ENCODE data around the gene ART3.

The ART3 gene

DNA sequence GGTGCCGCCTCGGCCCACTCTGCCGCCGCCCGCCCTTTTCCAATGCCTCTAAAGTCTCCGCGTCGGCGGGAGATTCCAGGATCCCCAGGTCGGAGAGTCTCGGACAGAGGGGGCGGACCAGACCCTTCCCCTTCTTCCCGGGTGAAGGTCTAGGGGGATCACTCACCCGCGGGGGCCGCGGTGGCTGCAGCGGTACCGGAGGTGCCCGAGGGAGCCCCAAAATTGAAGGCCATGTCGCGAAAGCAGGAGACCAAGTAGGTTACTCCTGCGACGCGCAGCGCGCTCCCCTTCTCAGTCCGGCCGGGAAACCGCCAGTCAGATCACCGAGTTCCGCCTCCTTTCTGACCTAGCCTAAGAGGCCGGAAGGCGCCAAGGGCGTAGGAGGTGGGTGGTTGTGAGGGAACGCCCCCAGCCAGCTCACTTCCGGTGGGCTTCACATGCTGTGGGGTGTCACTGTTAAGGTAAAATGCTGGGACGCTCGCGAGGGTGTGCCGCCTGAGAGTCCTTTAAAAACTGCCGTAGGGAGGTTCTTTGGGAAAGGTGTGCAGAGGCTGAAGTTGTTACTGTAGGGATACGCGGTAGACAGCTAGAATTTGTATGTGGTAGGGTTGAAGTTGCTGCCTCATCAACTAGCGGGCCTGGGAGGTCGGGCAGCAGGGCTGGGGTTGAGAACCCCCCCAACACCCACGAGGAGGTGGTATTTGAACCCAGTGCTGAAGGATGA, 73.8 kb downstream of the ART3 start, which contains the start of gene NUP54:
NUP54 (minus strand) TSS at position 256 of the 724 bp plus-strand sequence; CDS start at position 233, 23 bp downstream.
- FAIRE-seq: peak; percentile 5

DNA sequence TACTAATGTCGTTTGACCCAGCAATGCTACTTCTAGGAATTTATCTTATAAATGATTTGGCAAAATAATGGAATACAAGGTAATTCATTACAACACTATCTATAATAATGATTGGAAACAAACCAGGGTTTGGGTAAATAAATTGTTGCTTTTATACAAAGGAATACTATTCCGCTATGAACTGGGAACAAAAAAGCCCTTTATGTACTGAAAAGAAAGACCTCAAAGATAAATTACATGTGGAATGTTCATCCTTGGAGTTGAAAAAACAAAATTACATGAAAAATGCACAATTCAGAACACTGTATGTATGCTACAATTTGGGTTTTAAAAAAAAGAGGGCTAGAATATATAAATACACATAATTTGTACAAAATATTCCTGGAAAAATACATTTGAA, 78.8 kb downstream of the ART3 start:
- no peak for FAIRE-seq

DNA sequence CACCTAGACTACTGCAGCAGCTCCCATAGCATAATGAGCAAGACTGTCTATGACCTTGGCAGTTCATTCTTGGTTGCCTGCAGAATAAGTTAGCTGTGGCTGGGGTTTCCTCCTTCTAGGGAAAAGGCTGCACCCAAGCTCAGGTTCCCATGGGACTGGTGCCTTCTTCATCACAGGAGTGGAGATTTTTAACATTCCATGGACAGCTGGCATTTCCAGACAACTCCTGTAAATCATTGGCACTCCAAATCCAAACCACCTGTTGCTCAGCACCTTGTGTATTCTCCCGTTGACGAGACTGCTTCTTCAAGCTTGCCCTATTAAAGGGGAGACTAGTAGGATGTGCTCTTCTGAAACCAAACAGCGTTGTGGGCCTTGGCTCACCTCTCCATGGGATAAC, 81.5 kb downstream of the ART3 start:
- FAIRE-seq: no peak

DNA sequence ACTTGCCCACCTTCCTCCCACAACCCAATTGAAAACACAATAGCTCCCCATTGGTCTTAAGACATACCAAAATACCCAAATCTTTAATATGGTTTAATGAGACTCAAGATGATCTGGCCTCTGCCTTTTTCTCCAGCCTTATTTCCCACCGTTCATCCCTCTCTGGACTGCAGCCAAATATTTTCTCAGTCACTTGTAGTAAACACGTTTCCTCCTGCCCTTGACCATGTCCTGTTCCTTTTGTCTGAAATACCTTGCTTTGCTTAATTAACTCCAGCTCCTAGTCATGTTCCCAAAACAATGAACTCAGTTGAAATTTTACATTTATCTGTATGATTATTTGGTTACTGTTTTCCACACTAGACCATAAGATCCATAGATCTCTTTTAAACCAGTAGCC, 82.1 kb downstream of the ART3 start:
- no peak for FAIRE-seq

DNA sequence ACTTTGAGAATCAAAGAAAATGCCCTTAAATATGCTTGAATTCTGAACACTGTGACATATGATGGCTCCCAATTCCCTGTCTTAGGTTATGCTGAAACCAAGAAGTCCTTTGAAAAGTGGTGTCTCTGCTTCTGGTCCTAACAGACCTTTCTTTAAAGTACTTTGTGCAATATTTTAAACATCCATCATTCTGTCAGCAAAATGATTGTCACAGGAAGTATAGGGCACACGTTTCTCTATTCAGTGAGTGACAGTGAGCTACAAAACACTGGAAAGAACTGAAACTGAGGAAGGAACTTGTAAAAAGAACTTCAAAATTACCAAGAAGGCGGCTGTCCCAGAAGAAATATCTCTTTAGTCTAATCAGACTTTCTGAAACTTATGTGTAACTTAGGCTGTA, 85.8 kb downstream of the ART3 start:
- no peak for FAIRE-seq
